GM19455 (cell line): ENCODE data around the gene ZNRF3.
"Not testable (repeated sequence)": the region's sequence is repeated elsewhere in the genome, so short reads cannot be mapped to it uniquely, and the experiment has no call there.

Experiments
- ATAC-seq: cut with Tn5 transposase; IDR thresholded peaks from one replicate; pipeline ENCODE4 v1.9.1; 2021; ENCODE audit not compliant: unreplicated experiment

The ZNRF3 gene

DNA sequence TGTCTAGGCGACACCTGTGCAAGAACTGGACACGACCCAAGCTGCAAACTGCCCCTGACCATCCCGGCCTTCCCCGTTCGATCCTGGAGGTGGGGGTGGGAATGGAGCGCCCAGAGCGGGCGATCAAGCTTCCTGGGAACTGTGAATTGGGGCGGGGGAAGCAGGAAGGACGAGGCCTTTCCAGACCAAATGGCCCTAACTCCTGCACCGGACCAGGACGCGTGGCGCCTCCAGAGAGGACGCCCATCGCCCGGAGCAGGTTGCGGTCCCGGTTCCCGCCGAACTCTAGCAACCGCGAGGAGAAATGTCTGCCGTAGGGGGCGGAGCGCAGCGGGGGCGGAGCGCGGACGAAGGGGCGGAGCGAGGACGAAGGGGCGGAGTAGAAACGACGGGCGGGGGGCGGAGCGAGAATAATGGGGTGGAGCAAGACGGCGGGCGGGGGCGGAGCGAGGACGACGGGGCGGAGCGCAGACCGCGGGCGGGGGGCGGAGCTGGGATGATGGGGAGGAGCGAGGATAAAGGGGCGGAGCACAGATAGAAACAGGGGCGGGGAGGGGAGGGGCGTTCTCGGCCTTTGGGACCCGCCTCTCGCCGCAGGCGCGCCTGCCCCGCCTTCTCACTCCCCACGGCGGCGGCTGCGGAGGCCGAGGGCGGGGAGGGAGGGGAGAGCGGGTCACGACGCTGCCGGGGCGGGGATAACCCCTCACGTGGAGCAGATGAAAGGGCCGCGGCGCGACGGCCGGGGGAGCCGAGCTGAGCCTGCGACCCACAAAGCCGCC is at the start of gene ZNRF3:
Gene ZNRF3, plus strand, starts transcription at position 695 of the 779 bp plus-strand sequence. CDS start 195 bp downstream, outside the sequence.
- ATAC-seq: peak; percentile 49

DNA sequence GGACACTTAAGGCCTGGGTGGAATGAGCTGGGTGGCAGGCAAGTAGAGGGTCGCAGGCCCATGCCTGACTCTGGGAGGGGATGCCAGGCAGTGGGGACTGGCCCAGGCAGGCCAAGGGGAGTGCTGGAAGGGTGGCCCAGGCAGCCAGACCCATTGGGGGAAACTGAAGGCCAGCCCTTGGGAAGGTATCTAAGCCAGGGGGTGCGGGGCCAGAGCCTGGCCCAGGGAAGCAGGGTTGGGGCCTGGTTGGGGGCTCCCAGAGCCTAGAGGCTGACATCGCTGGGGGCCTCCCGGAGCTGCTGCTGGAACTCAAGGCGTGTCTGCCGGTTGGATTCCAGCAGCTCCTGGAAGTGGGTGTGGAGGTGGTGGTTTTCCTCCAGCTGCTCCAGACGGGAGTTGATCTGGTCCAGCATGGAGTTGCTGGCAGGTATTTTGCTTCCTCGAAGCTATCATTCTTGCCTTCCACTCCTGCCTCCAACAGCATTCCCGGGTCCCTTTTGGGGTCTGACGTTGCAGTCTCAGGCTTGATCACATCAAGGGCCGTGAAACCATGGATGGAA is 47.7 kb upstream of the ZNRF3 start:
- no peak for ATAC-seq

DNA sequence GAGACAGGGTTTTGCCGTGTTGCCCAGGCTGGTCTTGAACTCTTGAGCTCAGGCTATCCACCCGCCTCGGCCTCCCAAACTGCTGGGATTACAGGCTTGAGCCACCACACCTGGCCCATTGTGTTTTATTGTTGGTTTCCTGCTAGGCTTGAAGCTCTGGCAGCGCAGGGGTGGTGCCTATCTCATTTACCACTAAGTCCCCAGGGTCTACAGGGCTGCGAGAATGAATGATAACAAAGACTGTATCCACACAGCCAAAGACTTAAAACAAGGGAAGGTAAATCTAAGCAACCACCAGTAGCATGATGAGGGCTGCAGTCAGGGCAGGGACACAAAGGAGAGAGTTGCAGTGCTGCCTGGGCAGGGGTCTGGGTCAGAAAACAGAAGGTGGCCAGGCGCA is 45.7 kb upstream of the ZNRF3 start:
- ATAC-seq: no peak

DNA sequence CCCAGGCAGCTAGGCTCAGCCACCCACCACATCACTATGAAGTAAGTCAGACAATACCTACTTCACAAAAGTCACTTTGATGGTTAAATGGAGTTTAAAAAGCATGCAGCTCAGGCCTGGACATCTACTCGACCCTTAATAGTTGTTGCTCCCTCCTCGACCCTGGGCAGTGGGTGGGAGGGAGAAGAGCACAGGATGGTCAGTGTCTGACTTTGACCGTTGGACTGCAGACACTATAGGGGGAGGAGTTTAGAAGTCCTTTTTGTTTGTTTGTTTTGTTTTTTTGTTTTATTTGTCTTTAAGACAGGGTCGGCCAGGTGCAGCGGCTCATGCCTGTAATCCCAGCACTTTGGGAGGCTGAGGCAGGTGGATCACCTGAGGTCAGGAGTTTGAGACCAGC is 44.4 kb upstream of the ZNRF3 start:
- no peak for ATAC-seq

DNA sequence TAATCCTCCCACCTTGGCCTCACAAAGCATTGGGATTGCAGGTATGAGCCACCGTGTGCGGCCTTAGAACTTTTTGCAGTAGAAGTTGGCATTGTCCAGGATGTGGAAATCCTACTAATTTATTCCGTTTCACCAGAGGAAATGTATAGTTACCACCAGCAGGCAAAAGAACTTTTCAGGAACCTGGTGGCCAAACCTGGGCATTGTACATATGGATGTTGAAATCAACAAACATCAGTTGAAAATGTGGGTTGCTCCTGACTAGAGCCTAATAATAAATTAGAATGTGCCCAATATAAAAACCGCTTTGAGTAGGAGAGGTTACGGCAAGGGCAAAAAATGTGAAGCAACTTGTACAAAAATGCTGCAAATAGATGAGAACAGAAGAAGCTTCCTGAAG is 42.3 kb upstream of the ZNRF3 start:
- no peak for ATAC-seq

DNA sequence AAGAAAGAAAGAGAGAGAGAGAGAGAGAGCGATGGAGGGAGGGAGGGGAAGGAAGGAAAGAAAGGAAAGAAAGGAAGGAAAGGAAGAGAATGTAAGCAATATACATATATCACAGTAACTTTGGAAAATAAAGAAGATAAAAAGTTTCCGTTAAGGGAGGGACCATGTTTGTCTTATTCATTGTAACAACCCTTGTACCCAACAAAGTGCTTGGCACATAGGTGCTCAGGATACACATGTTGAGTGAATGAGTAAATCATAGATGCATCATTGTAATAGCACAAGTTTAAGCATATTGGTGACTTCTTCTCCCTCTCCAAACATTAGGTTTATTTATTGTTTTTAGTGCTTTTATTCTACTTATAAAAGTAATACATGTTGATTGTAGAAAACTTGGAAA is 39.7 kb upstream of the ZNRF3 start:
- ATAC-seq: no peak

DNA sequence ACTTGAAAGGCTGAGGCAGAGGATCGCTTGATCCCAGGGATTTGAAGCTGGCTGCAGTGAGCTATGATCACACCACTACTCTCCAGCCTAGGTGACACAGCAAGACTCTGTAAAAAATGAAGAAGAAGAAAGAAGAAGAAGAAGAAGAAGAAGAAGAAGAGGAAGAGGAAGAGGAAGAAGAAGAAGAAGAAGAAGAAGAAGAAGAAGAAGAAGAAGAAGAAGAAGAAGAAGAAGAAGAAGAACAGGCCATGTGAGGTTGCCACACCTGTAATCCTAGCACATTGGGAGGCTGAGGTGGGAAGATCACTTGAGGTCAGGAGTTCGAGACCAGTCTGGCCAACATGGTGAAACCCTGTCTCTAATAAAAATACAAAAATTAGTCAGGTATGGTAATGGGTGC is 39.1 kb upstream of the ZNRF3 start:
- not testable (repeated sequence) for ATAC-seq

DNA sequence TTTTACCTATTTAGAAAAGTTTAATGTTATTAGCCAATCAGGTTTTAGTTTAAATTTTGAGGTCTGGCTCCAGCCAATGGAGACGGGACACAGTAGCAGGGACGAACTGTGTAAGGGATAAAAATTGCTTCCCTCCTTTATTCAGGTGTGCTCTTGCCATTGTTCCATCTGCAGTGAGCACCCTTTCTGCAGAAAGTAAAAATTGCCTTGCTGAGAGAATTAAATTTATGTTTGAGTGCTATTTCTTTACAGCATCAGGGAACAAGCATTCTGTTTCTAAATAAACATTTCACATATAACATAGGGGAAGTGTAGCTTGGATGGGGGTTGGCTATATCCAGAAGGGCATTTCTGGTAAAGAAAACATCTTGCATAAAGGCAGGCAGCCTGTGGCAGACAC is 36.4 kb upstream of the ZNRF3 start:
- ATAC-seq: no peak

DNA sequence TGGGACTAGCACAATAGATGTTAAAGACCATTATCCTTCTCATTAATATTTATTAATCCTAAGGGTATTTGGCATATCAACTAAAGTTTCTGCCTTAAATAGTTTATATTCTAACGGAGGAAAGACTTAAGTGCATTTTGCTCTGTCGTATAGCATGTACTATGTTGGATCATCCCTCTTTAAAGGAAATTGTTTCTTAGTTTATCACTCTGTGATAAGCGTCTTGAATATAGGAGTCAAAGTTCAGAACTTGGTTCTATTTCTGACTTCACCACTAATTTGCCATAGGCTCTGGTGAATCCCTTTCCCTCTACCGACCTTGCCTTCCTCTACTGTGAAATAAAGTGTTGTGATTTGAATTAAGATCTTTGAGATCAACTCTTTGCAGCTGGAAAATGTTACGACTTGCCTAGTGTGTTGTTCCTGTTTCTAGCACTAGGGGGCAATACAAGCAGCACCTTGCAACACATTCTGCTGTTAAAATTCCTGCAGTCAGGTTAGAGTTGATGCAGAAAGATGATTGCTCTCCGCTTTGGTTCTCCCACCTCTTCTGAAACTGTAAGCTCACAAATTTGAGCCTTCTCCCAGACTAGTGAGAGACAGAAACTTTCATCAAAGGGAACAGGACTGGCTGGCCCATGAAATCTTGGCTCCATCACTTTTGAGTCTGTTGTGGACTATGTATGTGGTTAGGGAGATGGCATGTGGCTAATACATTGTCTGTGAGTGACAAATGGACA is 27.8 kb upstream of the ZNRF3 start:
- ATAC-seq: no peak

DNA sequence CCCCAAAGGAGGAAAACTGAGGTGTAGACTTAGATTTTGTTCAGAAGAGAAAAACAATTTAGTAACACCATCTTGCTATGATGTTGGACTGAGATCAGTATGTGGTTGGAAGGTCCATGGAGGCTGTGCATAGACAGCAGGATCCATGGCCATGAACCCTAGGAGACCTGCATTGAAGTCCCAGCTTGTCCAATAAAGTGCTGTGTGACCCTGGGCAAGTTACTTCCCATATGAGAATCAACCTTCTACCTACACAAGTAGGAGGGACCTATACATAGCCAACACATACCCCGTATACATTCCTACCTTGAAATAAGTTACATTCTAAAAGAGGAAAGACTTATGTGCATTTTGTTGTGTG is 27.3 kb upstream of the ZNRF3 start:
- ATAC-seq: no peak

DNA sequence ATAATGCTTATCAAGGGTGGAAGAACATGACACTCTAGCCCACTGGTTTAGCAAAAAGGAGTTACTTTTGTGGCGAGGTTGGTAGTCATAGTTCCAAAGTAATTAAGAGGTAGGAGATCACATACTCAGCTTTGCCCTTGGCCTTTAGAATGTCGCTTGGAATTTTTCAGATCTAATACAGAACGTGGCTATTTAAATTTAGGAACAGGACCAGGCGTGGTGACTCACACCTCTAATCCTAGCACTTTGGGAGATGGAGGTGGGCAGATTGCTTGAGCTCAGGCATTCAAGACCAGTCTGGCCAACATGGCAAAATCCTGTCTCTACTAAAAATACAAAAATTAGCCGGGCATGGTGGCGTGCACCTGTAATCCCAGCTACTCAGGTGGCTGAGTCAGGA is 26.1 kb upstream of the ZNRF3 start:
- no peak for ATAC-seq

DNA sequence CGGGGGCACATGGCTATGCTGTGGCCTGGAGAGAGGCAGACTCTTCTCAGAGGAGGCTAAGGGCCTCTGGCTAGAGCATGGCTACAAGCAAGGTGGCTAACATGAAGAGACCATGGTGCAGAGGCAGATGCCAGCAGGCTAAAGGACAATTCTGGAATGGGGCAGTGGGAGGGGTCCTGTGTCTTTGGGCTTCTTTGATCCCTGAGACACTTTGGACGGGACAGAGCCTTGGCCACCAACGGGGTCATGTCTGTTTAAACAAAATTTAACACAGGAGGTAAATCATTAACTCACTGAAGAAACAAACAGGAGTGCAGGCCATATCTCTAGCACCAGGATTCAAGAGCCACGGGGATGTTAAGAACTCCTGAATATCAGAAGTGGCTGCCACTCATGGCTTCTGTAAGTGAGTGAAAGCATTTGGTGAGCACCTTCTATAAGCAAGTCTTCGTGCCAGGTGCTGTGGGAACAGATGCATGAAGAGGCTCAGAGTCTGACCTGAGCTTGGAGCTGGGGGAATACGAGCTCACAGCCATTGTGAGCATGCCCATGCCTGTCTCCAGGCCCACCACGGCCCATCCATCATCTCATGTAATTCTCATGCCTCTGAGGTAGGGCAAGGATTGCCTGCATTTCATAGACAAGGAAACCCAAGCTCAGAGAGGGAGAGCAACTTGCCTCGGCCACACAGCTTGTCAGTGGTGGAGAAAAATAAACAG is 18.3 kb upstream of the ZNRF3 start:
- no peak for ATAC-seq

DNA sequence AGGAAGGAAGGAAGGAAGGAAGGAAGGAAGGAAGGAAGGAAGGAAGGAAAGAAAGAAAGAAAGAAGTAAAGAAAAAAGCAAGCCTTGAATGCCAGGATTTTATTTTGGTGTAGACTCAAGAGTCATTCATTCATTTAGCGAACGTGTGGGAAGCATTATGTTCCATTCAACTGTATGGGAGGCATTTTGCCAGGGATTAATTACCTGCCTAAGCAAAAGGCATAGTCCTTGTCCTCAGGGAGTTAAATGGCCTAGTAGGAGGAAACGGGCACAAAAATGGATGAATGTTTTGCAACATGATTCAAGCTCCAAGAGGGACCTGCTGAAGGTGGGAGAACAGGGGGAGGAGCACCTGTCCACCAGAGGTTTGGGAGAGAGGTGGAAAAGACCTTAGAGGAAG is 16.2 kb upstream of the ZNRF3 start:
- ATAC-seq: no peak

DNA sequence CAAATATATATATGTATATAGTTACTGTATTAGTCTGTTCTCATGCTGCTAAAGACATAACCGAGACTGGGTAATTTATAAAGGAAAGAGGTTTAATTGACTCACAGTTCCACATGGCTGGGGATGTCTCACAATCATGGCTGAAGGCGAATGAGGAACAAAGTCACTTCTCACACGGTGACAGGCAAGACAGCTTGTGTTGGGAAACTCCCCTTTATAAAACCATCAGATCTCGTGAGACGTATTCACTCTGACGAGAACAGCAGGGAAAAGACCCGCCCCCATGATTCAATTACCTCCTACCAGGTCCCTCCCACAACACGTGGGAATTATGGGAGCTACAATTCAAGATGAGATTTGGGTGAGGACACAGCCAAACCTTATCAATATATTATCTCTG is 15.0 kb upstream of the ZNRF3 start:
- not testable (repeated sequence) for ATAC-seq

DNA sequence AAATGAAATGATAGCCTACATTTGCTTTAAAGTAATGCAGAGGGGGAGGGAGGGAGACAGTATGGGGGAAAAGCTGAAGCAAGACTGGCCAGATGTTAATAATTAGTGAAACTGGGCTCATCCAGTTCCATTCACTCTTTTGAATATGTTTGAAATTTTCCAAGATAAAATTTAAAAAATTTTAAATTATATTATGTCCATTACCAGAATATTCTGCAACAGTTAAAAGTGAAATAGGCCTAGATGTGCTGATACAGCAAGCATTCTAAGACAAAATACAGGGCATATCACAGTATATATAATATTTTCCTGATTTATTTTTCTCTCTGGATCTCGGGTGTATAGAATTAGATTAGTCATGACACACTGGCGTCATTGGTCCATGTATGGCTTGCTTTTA is 13.6 kb upstream of the ZNRF3 start:
- ATAC-seq: no peak

DNA sequence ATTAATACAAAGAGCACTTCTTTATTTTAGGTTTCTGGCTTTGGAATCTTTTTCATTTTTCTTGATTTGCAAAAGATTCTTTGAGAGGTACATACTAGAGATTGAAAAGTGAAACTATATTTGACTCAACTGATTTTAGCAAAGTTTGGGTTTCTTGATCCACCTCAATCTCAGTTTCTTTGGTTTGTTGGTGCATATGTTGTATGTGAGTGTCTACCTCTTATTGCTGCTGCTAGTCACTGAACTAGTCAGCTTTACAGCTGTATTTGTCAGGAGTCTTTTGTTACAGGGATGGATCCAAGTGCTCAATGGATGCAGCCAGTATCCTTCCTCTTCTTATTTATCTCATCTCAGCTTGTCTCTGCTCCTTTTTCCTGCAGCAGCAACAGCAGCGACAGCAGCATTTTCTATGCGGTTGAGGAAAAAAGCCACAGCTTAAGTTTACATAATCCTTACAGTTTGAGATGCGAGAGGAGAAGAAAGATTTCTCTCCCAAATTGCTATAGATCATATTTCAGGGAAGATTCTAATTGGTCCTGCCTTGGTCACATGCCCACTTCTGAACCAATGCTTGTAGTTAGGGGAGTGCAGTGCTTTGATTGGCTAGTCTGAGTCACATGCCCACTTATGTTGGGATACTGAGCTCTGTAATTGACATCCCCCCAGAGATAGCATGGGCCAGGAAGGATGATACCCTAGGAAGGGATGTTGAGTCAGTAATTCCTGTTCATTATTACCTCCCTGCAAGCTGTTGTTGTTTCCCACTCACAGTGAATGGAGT is 10.0 kb upstream of the ZNRF3 start:
- no peak for ATAC-seq

DNA sequence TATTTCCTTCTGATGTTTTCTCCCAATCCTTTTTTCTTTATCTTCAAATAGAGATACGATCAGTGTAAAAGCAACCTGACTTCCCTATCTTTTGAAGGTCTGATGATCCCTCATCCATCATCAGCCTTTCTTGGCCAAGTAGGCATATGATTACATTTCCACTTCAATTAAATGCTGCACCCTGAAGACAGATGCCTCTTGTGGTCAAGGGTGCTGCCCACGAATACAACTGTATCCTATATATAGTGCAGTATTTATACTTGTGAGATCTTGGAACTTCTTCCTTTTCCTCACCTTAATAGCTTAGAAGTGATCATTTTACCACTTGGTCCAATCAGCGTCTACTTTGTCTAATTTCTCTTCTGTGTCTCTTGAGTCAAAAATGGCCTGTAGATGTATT is 9.3 kb upstream of the ZNRF3 start:
- no peak for ATAC-seq

DNA sequence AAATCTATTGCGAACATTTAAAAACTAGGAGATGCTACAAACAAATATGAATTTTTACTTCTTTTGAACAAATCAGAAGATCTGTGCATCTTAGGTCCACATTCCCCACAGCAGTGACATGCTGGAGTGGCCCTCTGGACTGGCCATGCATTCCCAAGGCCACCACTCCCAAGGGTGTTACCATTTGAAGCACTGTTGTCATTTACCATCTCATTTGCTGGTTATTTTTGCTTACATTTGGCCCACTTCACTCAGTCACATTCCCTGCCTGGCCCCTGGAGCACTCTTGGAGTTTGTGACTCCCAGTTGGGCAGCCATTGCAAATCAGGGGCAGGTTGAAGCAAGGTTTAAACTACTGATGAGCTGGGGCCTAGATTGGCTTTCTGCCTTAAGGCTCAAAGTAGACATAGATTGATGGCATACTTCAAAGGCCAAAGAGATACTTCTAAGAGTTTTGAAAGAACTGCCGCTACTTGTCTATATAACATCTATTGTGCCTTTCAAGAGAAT is 8.5 kb upstream of the ZNRF3 start:
- no peak for ATAC-seq

DNA sequence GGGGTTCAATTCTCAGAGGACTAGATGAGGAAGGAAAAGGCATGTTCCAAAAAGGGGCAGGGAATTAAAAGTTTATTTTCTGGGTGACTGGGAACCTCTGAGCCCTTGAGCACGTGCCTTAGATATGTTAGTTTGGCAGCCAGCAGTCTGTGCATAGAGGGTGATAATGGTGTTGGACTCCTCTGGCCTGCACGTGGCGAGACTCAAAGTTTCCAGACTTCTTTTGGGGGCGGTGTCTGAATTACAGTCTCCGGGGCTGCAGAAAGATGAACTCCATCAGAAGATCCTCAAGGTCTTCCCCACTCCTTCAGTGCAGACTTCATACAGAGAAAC is 861 bp upstream of the ZNRF3 start:
- no peak for ATAC-seq

DNA sequence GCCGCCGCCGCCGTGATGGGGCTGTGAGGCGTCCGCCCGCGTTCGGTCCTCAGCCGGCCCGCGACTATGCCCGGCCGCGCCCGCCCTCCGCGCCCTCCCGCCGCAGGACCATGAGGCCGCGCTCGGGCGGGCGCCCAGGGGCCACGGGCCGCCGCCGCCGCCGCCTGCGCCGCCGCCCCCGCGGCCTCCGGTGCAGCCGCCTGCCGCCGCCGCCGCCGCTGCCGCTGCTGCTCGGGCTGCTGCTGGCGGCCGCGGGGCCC is 215 bp downstream of the ZNRF3 start:
- peak; percentile 31 for ATAC-seq
